Jurkat, Clone E6-1 (cell line): ENCODE measurements around the gene AASS.

Experiments
- DNase-seq: peaks from one replicate; pipeline ENCODE4 v3.0.0-alpha.2; 2011; ENCODE audit warnings: low read depth, low spot score
- H3K4me3 ChIP-seq: 2 replicates; pipeline ENCODE4 v1.5.1; 2011; ENCODE audit warnings: mild to moderate bottlenecking, low read length, control low read depth, moderate library complexity

The AASS gene

GRCh38 chr7:122133477-122133876 lies 10.6 kb downstream of the AASS start:
- no peak for DNase-seq
- H3K4me3 ChIP-seq, result no peak overlapping the region

GRCh38 chr7:122132341-122132740 lies 11.7 kb downstream of the AASS start:
- DNase-seq, result no peak
- H3K4me3 ChIP-seq, result no peak overlapping the region

GRCh38 chr7:122123746-122124145 lies 20.3 kb downstream of the AASS start:
- no peak for DNase-seq
- H3K4me3 ChIP-seq, result no peak overlapping the region

- no peak for DNase-seq
- no peak overlapping the region for H3K4me3 ChIP-seq
These were observed 25.3 kb downstream of the AASS start for GRCh38 chr7:122118757-122119156.

GRCh38 chr7:122103064-122103463 lies 41.0 kb downstream of the AASS start:
- H3K4me3 ChIP-seq, result no peak overlapping the region
- DNase-seq, result no peak

GRCh38 chr7:122100021-122100420 lies 44.0 kb downstream of the AASS start:
- DNase-seq, result no peak
- H3K4me3 ChIP-seq, result no peak overlapping the region

GRCh38 chr7:122095642-122096041 lies 48.4 kb downstream of the AASS start:
- DNase-seq, result no peak
- no peak overlapping the region for H3K4me3 ChIP-seq

- DNase-seq, result no peak
- H3K4me3 ChIP-seq, result no peak overlapping the region
These were observed 49.5 kb downstream of the AASS start for GRCh38 chr7:122094549-122094948.

- H3K4me3 ChIP-seq, result no peak overlapping the region
- peak; percentile 75 for DNase-seq
These were observed 50.9 kb downstream of the AASS start for GRCh38 chr7:122092964-122093797.

- H3K4me3 ChIP-seq, result no peak overlapping the region
- no peak for DNase-seq
These were observed 61.4 kb downstream of the AASS start for GRCh38 chr7:122082670-122083069.

GRCh38 chr7:122082160-122082559 lies 61.9 kb downstream of the AASS start:
- DNase-seq, result no peak
- H3K4me3 ChIP-seq, result no peak overlapping the region

GRCh38 chr7:122073635-122074034 lies 70.4 kb downstream of the AASS start:
- H3K4me3 ChIP-seq, result no peak overlapping the region
- DNase-seq, result no peak

GRCh38 chr7:122072924-122073599 lies 71.0 kb downstream of the AASS start:
- no peak for DNase-seq
- no peak overlapping the region for H3K4me3 ChIP-seq

GRCh38 chr7:122072272-122072671 lies 71.8 kb downstream of the AASS start:
- no peak for DNase-seq
- H3K4me3 ChIP-seq, result no peak overlapping the region

- H3K4me3 ChIP-seq, result no peak overlapping the region
- no peak for DNase-seq
These were observed 73.2 kb downstream of the AASS start for GRCh38 chr7:122070834-122071233.

GRCh38 chr7:122070062-122070461 lies 74.0 kb downstream of the AASS start:
- DNase-seq, result no peak

GRCh38 chr7:122068999-122069398 lies 75.0 kb downstream of the AASS start:
- H3K4me3 ChIP-seq, result no peak overlapping the region
- no peak for DNase-seq

More at GRCh38 chr7:122070062-122070461, 74.0 kb downstream of the AASS start:
- H3K4me3 ChIP-seq, result no peak overlapping the region

- DNase-seq, result no peak
- H3K4me3 ChIP-seq, result no peak overlapping the region
These were observed 76.0 kb downstream of the AASS start for GRCh38 chr7:122068046-122068445.

- H3K4me3 ChIP-seq, result no peak overlapping the region
- no peak for DNase-seq
These were observed 77.0 kb downstream of the AASS start for GRCh38 chr7:122067077-122067476.

GRCh38 chr7:122064971-122065370 lies 79.1 kb downstream of the AASS start:
- no peak overlapping the region for H3K4me3 ChIP-seq
- no peak for DNase-seq

- no peak overlapping the region for H3K4me3 ChIP-seq
- no peak for DNase-seq
These were observed 80.9 kb downstream of the AASS start for GRCh38 chr7:122063146-122063545.
